GF-D8 (cell line): ENCODE data around the gene PCED1A.

Source experiments
- DNase-seq: peaks from one replicate; lab custom pipeline; 2025; lab: John Stamatoyannopoulos, UW

Gene PCED1A

GRCh38 chr20:2804041-2804828 lies 36.2 kb downstream of the PCED1A start:
- DNase-seq = no peak

DNA sequence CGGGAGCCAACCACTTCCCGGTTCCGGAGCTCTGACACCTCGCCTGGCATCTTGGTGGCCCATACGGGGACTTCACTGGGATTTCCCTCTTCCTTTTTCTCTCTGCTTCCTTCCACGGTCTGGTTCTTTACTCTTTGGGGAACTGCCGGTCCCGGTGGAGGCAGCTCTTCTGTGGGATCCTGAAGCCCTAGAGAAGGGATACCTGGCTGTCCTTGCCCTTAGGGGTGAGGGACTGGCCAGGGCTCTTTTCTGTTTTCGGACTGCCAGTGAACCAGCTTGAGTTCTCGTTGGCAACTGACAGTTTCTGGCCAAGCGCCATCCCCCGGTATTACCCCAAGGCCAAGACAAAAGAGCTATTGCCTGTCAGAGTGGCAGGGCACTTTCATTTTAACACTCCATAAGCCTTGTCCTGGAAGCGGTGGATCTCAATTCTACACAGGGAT lies 39.1 kb downstream of the PCED1A start:
- DNase-seq = peak; percentile 75

- DNase-seq = peak; percentile 92
These were observed 39.8 kb downstream of the PCED1A start, which contains the start of gene CPXM1 for GRCh38 chr20:2800521-2801285. Gene CPXM1, minus strand, starts transcription at chr20:2800627. Its CDS starts 55 bp downstream, at chr20:2800572.

- DNase-seq = no peak
These were observed 40.6 kb downstream of the PCED1A start for GRCh38 chr20:2799688-2800520.

DNA sequence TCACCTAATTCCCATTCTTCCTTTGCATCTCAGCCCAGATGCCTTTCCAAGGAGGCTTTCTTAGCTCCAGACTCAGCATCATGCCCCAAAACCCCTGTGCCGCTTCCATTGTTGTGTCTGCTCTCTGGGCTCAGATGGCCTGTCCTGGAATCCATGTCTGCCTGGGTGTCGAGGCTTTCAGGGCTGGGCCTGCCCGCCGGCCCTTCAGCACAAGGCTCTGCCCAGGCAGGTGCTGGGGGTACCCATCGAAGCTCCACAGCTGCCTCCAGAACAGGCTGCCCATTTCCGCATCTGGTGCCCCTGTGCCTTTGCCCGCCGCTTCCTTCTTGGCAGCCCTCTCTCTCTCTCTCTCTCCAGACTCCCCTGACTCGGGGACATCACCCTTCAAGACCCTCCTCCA lies 41.2 kb downstream of the PCED1A start:
- no peak for DNase-seq

DNA sequence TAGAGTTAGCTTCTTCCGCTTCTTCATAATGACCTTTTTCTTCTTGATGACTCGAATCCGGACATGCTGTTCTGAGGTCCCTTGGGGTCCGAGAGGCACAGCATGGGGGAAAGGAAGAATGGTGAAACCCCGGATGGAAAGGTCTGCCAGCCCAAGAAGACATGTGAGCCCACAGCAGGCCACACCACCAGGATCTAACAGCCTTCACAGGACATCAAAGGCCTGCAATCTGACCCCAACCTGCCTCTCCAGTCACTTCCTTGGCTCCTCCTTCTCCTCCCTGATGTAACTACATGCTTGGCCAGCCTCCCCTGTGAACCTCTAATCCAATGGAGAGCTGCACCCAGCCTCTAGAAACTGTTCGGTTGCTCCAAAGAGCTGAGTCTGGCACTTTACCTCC lies 41.6 kb downstream of the PCED1A start:
- peak; percentile 12 for DNase-seq

GRCh38 chr20:2798095-2798805 lies 42.2 kb downstream of the PCED1A start:
- no peak for DNase-seq

GRCh38 chr20:2797136-2797983 lies 43.1 kb downstream of the PCED1A start:
- DNase-seq = no peak

GRCh38 chr20:2796011-2796660 lies 44.3 kb downstream of the PCED1A start:
- no peak for DNase-seq

GRCh38 chr20:2795451-2795850 lies 45.0 kb downstream of the PCED1A start:
- DNase-seq = no peak

- DNase-seq = no peak
These were observed 45.5 kb downstream of the PCED1A start for GRCh38 chr20:2794866-2795447.

DNA sequence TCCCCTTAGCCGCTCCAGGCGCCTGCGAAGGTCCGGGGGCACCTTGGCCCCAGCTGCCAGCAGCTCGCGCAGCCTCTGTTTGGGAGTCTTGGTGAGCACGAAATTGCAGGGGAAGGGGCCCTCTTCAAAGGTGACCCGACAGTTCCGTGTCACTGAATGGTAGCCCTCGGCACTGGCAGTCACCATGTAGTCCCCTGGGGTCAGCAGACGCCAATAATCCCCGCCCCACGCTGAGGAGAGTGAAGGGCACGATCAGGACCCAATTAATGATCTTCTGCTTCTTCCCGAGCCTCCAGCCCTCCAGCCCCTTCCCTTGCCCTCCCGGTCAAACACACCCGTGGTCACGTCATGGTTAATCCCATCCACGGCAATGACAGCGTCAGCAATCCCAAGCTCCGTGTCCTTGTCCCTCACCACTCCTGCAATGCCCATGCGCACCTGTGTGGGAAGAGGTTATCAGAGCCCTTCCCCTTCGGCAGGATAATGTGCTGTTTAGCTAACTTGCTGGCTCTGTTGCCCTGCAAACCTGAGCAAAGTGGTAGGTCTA lies 46.2 kb downstream of the PCED1A start:
- DNase-seq = no peak

- DNase-seq = no peak
These were observed 47.0 kb downstream of the PCED1A start for GRCh38 chr20:2793471-2793870.
